ENCODE measurements around the gene CFAP53. TPM values are rescaled to one million over a fixed set of nuclear protein-coding genes. Genes with fewer than 3 reads are reported as not detected.
"Not testable (repeated sequence)": the region's sequence is repeated elsewhere in the genome, so short reads cannot be mapped to it uniquely, and the experiment has no call there.

The CFAP53 gene
- total RNA-seq, 1 donor from 2014 or later: 0.68 TPM

DNA sequence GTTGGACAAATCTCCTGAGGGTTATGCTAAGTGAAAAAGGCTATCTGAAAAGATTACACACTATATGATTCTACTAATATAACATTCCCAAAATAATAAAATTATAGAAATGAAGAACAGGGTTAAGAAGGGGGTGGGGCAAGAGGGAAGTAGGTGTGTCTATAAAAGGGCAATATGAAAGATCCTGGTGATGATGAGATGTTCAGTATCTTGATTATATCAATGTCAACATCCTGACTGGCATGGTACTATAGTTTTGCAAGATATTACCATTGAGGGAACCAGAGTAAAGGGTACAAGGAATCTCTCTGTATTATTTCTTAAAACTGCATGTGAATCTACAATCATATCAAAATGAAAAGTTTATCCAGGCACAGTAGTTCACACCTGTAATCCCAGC is 16.7 kb downstream of the CFAP53 start:
- Histone ChIP-seq H4K20me1 (ENCODE audit: insufficient read depth, low read length) (no peaks in the 10 kb centered on the region), H3K36me3 (ENCODE audit: insufficient read depth, low read length) (no peaks in the 10 kb centered on the region), H3K4me3 (ENCODE audit: insufficient read depth, low read depth, low read length) (no peak overlapping the region), H3K27ac (ENCODE audit: low read depth, low read length) (no peak overlapping the region), H3K79me2 (ENCODE audit: insufficient read depth, low read length) (no peaks in the 10 kb centered on the region), H3K27me3 (ENCODE audit: insufficient read depth, low read length) (no peaks in the 10 kb centered on the region), H3K4me2 (ENCODE audit: low read length) (no peak overlapping the region), H3K9ac (ENCODE audit: low read length) (no peak overlapping the region), H2AFZ (ENCODE audit: low read depth, low read length) (no peak overlapping the region), H3K9me3 (ENCODE audit: insufficient read depth, low read depth, low read length) (no peaks in the 10 kb centered on the region), H3K4me1 (ENCODE audit: insufficient read depth, low read length) (no peaks in the 10 kb centered on the region)
- TF ChIP-seq EZH2 (IDR thresholded peaks at IDR 0.05; ENCODE audit: insufficient read depth, low read length): no peak
- TF ChIP-seq CTCF (IDR thresholded peaks at IDR 0.05; ENCODE audit: insufficient read depth, low read depth, low read length): no peak
- Mint-ChIP-seq H3K9me3 (ENCODE audit: unreplicated experiment) (no peaks in the 10 kb centered on the region), H3K27me3 (ENCODE audit: low read depth, unreplicated experiment) (no peaks in the 10 kb centered on the region), H3K4me1 (ENCODE audit: low read depth, unreplicated experiment) (no peaks in the 10 kb centered on the region), H3K36me3 (ENCODE audit: low read depth, unreplicated experiment) (no peaks in the 10 kb centered on the region), H3K4me3 (ENCODE audit: unreplicated experiment) (no peak overlapping the region), H3K27ac (ENCODE audit: unreplicated experiment) (no peak overlapping the region)
- DNase-seq (ENCODE audit: low read depth) (no peak), FAIRE-seq (no peak)

- Histone ChIP-seq H3K36me3 (ENCODE audit: insufficient read depth, low read length) (no peaks in the 10 kb centered on the region), H3K79me2 (ENCODE audit: insufficient read depth, low read length) (no peaks in the 10 kb centered on the region), H3K27me3 (ENCODE audit: insufficient read depth, low read length) (no peaks in the 10 kb centered on the region), H3K27ac (ENCODE audit: low read depth, low read length) (no peak overlapping the region), H4K20me1 (ENCODE audit: insufficient read depth, low read length) (no peaks in the 10 kb centered on the region), H3K4me1 (ENCODE audit: insufficient read depth, low read length) (no peaks in the 10 kb centered on the region), H3K4me3 (ENCODE audit: insufficient read depth, low read depth, low read length) (no peak overlapping the region), H3K9ac (ENCODE audit: low read length) (no peak overlapping the region), H3K9me3 (ENCODE audit: insufficient read depth, low read depth, low read length) (no peaks in the 10 kb centered on the region), H2AFZ (ENCODE audit: low read depth, low read length) (no peak overlapping the region), H3K4me2 (ENCODE audit: low read length) (no peak overlapping the region)
- no peak overlapping the region for H3K27ac Mint-ChIP-seq (ENCODE audit: unreplicated experiment)
- H3K4me3 Mint-ChIP-seq (ENCODE audit: unreplicated experiment): no peak overlapping the region
- no peaks in the 10 kb centered on the region for H3K27me3 Mint-ChIP-seq (ENCODE audit: low read depth, unreplicated experiment)
- no peak for TF ChIP-seq EZH2 (IDR thresholded peaks at IDR 0.05; ENCODE audit: insufficient read depth, low read length)
- no peak for TF ChIP-seq CTCF (IDR thresholded peaks at IDR 0.05; ENCODE audit: insufficient read depth, low read depth, low read length)
- peaks cover 4% of the 10 kb centered on the region for H3K9me3 Mint-ChIP-seq (ENCODE audit: unreplicated experiment)
- no peaks in the 10 kb centered on the region for H3K4me1 Mint-ChIP-seq (ENCODE audit: low read depth, unreplicated experiment)
- no peak for FAIRE-seq
- no peaks in the 10 kb centered on the region for H3K36me3 Mint-ChIP-seq (ENCODE audit: low read depth, unreplicated experiment)
- DNase-seq (ENCODE audit: low read depth): no peak
Observed at GRCh38 chr18:50247561-50247960, 18.7 kb downstream of the CFAP53 start.

DNA sequence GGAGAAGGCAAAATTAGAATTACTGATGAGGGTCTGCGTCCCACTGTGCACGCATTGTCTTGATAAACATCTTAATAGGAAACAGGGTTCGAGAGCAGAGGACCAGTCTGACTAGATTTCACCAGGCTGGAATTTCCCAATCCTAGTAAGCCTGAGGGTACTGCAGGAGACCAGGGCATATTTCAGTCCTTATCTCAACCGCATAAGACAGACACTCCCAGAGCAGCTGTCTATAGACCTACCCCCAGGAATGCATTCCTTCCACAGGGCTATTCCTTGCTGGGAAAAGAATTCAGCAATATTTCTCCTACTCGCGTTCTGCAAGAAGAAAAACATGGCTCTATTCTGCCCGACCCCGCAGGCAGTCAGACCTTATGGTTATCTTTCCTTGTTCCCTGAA is 24.5 kb downstream of the CFAP53 start:
- not testable (repeated sequence) for H3K36me3 ChIP-seq (ENCODE audit: insufficient read depth, low read length); H3K4me3 ChIP-seq (ENCODE audit: insufficient read depth, low read depth, low read length); H3K27ac ChIP-seq (ENCODE audit: low read depth, low read length); H3K4me3 Mint-ChIP-seq (ENCODE audit: unreplicated experiment); H3K4me1 Mint-ChIP-seq (ENCODE audit: low read depth, unreplicated experiment); H3K27me3 ChIP-seq (ENCODE audit: insufficient read depth, low read length); H3K27ac Mint-ChIP-seq (ENCODE audit: unreplicated experiment); H3K9ac ChIP-seq (ENCODE audit: low read length); H3K79me2 ChIP-seq (ENCODE audit: insufficient read depth, low read length); H4K20me1 ChIP-seq (ENCODE audit: insufficient read depth, low read length); H3K9me3 ChIP-seq (ENCODE audit: insufficient read depth, low read depth, low read length); DNase-seq (ENCODE audit: low read depth); H2AFZ ChIP-seq (ENCODE audit: low read depth, low read length); H3K36me3 Mint-ChIP-seq (ENCODE audit: low read depth, unreplicated experiment); H3K4me2 ChIP-seq (ENCODE audit: low read length); FAIRE-seq; H3K4me1 ChIP-seq (ENCODE audit: insufficient read depth, low read length); H3K27me3 Mint-ChIP-seq (ENCODE audit: low read depth, unreplicated experiment)
- H3K9me3 Mint-ChIP-seq (ENCODE audit: unreplicated experiment): peaks cover 22% of the 10 kb centered on the region

Data from astrocyte (in vitro differentiated cells and primary cell).